ENCODE data around the gene ACOX1.

Gene ACOX1

DNA sequence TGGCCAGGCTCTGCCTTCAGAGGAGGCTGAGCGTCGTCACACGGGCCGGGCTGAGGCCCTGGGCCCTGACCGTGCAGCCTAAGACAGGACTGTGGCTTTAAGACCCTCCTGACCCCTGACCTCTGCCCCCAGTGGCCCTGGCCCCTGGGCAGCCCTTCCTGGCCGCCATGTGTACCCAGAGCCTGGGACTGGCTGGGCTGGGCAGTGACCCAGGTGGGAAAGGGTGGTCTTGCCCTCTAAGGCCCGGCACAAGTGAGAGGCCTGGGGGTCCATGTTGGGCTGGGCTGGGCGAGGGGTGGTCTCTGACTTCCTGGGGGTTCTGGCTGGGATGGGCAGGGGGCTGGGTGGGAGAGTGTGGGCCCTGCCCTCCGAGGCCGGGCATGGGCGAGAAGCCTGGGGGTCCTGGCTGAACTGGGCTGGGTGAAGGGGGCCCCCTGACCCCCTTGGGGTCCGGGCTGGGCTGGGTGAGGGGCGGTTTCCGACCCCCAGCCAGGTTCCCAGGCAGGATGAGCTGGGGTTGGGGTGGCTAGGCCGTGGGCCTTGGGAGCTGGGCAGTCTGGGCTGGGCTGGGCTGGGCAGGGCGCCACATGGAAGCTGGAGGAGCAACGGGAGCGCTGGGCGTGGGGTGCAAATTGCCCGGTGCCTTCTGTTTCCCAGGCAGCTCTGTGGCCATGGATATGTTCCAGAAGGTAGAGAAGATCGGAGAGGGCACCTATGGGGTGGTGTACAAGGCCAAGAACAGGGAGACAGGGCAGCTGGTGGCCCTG, 22.0 kb upstream of the ACOX1 start, which contains the start of gene CDK3:
Gene CDK3 (plus strand): TSS at position 101 of the 767 bp plus-strand sequence. CDS start 571 bp downstream, at position 672.
- TF ChIP-seq ZNF274 (IDR thresholded peaks at IDR 0.05; ENCODE audit: low read depth, low read length), result no peak
- H3K4me3 ChIP-seq (ENCODE audit: low read length), result no peak within 1 kb of the TSS

DNA sequence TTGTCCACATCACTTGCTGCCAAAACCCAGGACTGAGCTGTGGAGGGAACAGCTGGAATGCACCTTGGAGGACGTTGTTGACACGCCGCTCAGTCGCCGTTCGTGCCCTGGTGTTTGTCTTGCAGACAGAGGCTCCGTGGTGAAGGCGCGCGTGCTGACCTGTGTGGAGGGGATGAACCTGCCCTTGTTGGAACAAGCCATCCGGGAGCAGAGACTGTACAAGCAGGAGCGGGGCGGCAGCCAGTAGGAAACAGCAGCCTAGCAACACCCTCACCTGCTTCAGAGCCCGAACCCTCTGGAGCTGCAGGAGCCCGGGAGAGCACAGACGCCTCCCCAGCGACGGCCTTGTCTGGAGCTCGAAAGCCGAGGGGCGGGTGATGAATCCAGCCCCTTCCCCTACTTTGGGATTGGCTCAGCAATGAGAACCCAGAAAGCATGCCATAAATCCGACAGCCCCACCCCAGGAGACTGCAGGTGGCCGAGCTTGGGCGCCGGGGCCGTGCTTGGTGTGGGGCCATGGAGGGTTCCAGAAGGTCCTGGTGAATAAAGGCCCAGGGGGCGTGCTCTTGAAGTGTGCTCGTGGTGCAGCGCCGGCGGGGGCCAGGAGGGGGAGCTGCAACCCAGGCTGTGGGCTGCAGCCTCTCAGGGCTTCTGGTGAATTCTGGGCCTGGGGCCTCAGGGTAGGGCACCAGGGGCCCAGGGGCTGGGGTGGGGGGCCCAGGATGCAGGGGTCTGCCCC, 21.2 kb upstream of the ACOX1 start:
- no peak for TF ChIP-seq ZNF274 (IDR thresholded peaks at IDR 0.05; ENCODE audit: low read depth, low read length)
- H3K4me3 ChIP-seq (ENCODE audit: low read length), result no peak overlapping the region

DNA sequence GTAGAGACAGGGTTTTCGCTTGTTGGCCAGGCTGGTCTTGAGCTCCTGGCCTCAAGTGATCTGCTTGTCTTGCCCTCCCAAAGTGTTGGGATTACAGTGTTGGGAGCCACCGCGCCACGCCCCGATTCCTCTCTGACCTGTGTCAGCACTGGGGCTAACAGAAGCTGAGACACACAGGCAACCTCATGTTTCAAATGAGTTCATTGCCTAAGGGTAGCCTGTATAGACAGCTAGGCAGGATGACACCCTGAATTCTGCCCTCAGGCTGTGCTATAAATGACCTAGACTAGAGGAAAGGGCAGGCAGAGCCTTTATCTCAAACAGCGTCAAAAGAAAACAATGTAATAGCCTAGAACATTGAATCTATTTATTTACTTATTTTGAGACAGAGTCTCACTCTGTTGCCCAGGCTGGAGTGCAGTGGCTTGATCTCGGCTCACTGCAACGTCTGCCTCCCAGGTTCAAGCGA, 19.4 kb upstream of the ACOX1 start:
- no peak for TF ChIP-seq ZNF274 (IDR thresholded peaks at IDR 0.05; ENCODE audit: low read depth, low read length)
- no peak overlapping the region for H3K4me3 ChIP-seq (ENCODE audit: low read length)

DNA sequence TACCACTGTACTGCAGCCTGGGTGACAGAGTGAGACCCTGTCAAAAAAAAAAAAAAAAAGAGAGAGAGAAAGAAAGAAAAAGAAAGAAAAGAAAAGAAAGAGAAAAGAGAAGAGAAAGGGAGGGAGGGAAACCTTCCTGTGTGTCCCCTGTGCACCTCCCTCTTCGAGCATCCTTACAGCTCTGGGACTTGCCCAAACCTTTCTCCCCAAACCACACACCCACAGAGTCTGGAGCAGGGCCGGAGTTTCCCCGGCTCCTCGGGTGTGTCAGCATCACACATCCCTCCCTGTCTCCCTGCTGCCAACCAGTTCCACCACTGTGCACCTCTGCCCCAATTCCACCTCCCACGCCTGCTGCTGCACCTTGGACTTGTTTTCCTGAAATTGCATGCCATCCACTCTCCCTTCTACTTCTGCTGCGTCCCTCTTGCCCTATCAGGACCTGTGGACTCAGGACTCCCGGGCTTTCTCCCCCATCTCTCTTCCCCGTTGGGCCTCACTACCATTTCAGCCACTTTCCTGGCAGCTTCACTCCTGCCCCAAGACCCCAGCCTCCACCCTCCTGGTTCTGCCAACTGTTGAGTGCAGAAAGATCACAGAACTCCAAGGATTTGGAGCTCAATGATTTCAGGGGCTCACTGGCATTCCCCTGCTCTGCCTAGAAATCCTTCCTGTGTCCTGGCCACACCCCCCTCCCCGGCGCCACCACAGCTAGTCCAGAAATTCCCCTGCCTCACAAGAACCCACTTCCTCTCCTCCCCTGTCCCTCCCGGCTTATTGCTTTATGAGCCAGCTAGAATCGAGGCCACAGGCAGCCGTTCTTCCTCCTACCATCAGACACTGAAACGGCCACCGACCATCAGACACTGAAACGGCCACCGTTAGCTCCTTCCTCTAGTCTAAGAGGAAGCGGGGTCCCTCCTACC, 18.0 kb upstream of the ACOX1 start:
- H3K4me3 ChIP-seq (ENCODE audit: low read length), result no peak overlapping the region; the same call in 1 of the 2 replicates
- TF ChIP-seq ZNF274 (IDR thresholded peaks at IDR 0.05; ENCODE audit: low read depth, low read length), result no peak

DNA sequence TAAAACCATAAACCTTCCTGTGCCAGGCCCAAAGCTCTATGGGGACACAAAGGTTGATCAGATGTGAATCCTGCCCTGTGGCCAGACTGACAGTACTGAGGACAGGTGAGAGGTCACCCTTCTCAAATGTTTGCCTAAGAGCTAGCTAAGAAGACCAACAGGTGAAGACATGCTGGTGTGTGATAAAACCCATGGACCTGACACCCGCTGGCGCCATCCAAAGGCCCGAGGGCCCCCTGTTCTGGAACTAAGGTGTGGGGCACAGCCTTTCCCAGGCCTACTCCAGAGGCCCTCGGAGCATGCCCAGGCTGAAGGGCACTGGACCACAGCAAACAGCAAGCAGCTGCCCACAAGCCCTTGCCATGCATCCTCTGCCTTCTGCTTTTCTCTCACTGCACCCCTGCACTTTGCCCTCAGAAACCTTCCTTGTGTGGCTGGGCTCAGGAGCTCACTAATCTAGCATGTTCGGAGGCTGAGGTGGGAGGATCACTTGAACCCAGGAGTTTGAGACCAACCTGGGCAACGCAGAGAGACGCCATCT, 16.5 kb upstream of the ACOX1 start:
- H3K4me3 ChIP-seq (ENCODE audit: low read length), result no peak overlapping the region
- no peak for TF ChIP-seq ZNF274 (IDR thresholded peaks at IDR 0.05; ENCODE audit: low read depth, low read length)

DNA sequence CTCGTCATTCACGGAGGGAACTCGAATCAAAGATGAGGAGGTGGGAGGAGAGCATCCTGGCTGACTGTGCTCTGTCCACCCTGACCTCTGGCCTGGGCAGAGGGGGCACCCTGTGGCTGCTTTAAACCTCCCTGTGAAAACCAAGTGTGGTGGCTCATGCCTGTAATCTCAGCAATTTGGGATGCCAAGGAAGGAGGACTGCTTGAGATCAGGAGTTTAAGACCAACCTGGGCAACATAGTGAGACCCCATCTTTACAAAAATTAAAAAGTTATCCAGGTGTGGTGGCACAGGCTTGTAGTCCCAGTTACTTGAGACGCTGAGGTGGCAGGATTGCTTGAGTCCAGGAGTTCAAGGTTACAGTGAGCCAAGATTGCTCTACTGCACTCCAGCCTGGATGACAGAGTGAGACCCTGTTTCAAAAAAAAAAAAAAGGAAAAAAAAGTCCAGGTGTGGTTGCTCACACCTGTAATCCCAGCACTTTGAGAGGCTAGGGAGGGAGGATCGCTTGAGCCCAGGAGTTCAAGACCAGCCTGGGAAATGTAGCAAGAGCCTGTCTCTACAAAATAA, 15.9 kb upstream of the ACOX1 start:
- no peak overlapping the region for H3K4me3 ChIP-seq (ENCODE audit: low read length)
- TF ChIP-seq ZNF274 (IDR thresholded peaks at IDR 0.05; ENCODE audit: low read depth, low read length), result no peak

DNA sequence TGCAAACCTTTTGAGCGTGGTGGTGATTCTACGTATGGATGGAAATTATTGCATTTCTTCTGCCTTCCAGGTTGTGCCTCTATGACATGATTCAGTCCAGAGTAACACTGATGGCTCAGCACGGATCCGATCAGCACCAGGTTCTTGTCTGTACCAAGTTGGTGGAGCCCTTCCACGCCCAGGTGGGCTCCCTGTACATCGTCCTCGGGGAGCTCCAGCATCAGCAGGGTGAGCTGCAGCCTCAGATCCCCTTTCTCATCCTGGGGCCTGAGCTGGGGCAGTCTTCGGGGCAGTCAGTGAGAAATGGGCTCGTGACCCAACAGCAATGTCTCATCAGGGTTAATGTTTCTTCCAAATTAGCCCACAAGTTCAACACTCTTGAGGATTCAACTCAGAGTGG, 12.4 kb upstream of the ACOX1 start:
- H3K4me3 ChIP-seq (ENCODE audit: low read length), result no peak overlapping the region
- TF ChIP-seq ZNF274 (IDR thresholded peaks at IDR 0.05; ENCODE audit: low read depth, low read length), result no peak

DNA sequence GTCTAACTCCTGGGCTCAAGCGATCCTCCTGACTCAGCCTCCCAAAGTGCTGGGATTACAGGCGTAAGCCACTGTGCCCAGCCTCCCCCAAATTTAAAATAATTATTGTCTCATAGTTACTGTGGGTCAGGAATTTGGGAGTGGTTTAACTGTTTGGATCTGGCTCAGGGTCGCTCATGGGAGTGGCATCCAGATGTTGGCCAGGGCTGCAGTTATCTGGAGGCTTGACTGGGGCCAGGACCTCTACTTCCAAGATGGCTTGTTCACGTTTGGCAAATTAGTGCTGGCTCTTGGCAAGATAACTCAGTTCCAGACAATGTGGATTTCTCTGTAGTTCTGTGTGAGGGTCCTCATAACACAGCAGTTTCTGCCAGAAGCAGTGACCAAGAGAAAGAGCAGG, 8.1 kb upstream of the ACOX1 start:
- no peak overlapping the region for H3K4me3 ChIP-seq (ENCODE audit: low read length)
- TF ChIP-seq ZNF274 (IDR thresholded peaks at IDR 0.05; ENCODE audit: low read depth, low read length), result no peak

DNA sequence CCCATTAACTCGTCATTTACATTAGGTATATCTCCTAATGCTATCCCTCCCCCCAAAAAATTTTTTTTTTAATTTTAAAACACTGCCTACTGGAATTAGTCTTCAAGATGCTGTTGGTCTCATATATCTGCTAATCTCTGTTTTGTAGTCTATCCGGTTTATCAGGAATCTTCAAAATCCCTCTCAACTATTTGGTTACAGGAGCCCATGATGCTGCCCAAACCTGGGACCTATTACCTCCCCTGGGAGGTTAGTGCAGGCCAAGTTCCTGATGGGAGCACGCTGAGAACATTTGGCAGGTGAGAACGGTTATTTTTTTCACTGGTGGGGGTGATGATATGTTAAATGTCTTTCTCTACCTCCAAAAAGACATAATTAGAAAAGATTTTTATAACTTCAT, 7.0 kb upstream of the ACOX1 start:
- no peak for TF ChIP-seq ZNF274 (IDR thresholded peaks at IDR 0.05; ENCODE audit: low read depth, low read length)
- H3K4me3 ChIP-seq (ENCODE audit: low read length), result no peak overlapping the region

DNA sequence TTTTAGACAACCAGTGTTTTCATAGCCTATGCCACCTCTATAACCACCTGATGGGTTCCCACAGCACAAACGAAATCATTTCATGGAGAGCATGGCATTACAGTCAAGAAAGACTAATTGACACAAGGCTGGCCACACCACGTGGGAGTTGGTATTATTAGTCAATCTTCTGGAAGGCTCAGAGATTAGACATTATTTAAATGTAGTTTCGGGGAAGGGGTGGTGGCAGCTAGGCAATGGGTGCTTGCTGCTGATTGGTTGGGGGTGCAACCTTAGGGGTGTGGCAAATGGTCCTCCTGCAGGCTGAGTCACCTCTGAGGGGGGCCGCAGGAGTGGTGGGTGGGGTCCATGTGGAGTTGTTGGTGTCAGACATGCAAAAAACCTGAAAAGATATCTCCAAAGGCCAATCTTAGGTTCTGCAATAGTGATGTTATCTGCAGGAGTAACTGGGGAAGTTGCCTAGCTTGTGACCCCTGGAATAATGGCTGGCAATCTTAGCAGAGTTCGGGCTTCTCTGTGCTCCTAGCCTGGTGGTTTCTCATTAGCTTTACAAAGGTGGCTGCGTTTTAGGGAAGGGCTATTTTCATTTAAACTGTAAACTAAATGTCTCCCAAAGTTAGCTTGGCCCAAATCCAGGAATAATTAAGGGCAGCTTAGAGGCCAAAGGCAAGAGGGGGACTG, 4.7 kb upstream of the ACOX1 start:
- TF ChIP-seq ZNF274 (IDR thresholded peaks at IDR 0.05; ENCODE audit: low read depth, low read length), result no peak
- no peak overlapping the region for H3K4me3 ChIP-seq (ENCODE audit: low read length)

DNA sequence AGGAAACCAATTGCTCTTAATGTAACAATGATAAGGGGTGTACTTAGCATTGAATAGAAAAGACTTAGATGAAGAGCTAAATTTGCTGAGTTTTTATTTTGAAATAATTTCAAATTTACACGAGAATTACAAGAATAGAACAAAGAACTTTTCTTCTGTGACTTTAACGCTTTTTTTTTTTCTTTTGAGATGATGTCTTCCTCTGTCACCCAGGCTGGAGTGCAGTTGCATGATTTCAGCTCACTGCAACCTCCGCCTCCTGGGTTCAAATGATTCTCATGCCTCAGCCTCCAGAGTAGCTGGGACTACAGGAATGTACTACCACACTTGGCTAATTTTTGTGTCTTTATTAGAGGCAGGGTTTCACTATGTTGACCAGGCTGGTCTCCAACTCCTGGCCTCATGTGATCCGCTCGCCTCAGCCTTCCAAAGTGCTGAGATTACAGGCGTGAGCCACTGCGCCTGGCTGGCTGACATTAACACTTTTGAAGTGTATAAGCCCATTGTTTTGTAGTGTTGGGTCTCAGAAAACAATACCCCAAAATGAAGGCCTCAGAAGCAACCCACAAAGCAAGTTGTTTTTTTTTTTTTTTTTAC, 2.2 kb upstream of the ACOX1 start:
- no peak overlapping the region for H3K4me3 ChIP-seq (ENCODE audit: low read length)
- TF ChIP-seq ZNF274 (IDR thresholded peaks at IDR 0.05; ENCODE audit: low read depth, low read length), result no peak

DNA sequence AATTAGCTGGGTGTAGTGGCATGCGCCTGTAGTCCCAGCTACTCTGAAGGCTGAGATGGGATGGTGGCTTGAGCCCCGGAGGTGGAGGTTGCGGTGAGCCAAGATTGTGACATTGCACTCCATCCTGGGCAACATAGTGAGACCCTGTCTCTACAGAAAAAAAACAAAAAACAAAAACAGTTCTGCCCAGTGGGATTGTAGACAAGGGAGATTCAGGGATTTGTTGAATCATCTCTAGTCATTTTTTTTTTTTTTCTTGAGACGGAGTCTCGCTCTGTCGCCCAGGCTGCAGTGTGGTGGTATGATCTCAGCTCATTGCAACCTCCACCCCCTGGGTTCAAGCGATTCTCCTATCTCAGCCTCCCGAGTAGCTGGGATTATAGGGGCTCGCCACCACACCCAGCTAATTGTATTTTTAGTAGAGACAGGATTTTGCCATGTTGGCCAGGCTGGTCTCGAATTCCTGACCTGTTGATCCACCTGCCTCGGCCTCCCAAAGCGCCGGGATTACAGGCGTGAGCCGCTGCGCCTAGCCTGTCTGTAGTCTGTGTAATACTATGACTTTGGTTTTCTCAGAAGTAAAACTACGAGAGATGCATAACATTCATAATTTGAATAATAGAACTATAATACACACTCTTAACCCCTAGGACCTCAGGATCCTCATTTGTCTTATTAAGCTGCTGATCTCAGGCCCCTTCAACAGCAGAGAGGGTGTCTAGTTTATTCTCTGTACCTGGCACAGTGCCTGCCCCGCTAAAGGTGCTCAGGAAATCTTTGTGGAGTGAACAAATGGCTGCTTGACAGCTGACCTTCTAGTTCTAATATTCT, 1.4 kb upstream of the ACOX1 start:
- TF ChIP-seq ZNF274 (IDR thresholded peaks at IDR 0.05; ENCODE audit: low read depth, low read length), result no peak
- H3K4me3 ChIP-seq (ENCODE audit: low read length), result peak overlapping the region; percentile 80

Measured in GM08714 (cell line).